Neuronal stem cell (in vitro differentiated cells): ENCODE results near the gene TSSC4.

Source experiments
- DNase-seq: peaks from one replicate; pipeline ENCODE4 v3.0.0-alpha.2; 2013; ENCODE audit warnings: low spot score
- H2AFZ ChIP-seq: one replicate; pipeline ENCODE4 v1.6.1; 2013; ENCODE audit warnings: mild to moderate bottlenecking, low read length, inconsistent platforms
- H2AK5ac ChIP-seq: 2 replicates; pipeline ENCODE4 v1.6.1; 2013; ENCODE audit warnings: low read depth, mild to moderate bottlenecking, inconsistent platforms, low read length, moderate library complexity, mixed read lengths
- H2BK120ac ChIP-seq: 2 replicates; pipeline ENCODE4 v1.6.1; 2013; ENCODE audit warnings: low read depth, mild to moderate bottlenecking, inconsistent platforms, low read length, moderate library complexity, mixed read lengths
- H2BK12ac ChIP-seq: one replicate; pipeline ENCODE4 v1.6.1; 2013; ENCODE audit warnings: low read length, inconsistent platforms
- H2BK15ac ChIP-seq: 2 replicates; pipeline ENCODE4 v1.6.1; 2013; ENCODE audit warnings: mild to moderate bottlenecking, low read length, inconsistent platforms, mixed read lengths
- H2BK5ac ChIP-seq: one replicate; pipeline ENCODE4 v1.6.1; 2013; ENCODE audit warnings: inconsistent platforms, mild to moderate bottlenecking, low read length, moderate library complexity
- H3K14ac ChIP-seq: one replicate; pipeline ENCODE4 v1.6.1; 2013; ENCODE audit warnings: low read length, inconsistent platforms
- H3K18ac ChIP-seq: 2 replicates; pipeline ENCODE4 v1.6.1; 2013; ENCODE audit warnings: low read length, inconsistent platforms
- H3K23ac ChIP-seq: 2 replicates; pipeline ENCODE4 v1.6.1; 2013; ENCODE audit warnings: low read depth, mild to moderate bottlenecking, mixed read lengths, low read length, inconsistent platforms; ENCODE audit not compliant: poor library complexity
- H3K27ac ChIP-seq: replicated peaks from 3 replicates; pipeline ENCODE4 v1.5.1; 2013; ENCODE audit warnings: low read length, inconsistent platforms
- H3K27me3 ChIP-seq, 3 experiments: 2 replicates each; pipeline ENCODE4 v1.6.1; 2013; ENCODE audit warnings: low read length in 3 of 3, mild to moderate bottlenecking in 2 of 3, inconsistent platforms in 1 of 3, low read depth in 1 of 3, mixed read lengths in 1 of 3, moderate library complexity in 1 of 3; ENCODE audit not compliant: control insufficient read depth in 3 of 3, insufficient read depth in 3 of 3
- H3K36me3 ChIP-seq, 2 donors: replicated peaks in 1 of 2; 2 replicates each; pipeline ENCODE4 v1.6.1; 2013; ENCODE audit warnings: low read length in 2 of 2; ENCODE audit not compliant: control insufficient read depth in 2 of 2, insufficient read depth in 2 of 2
- H3K4ac ChIP-seq: 2 replicates; pipeline ENCODE4 v1.6.1; 2013; ENCODE audit warnings: inconsistent platforms, mild to moderate bottlenecking, low read length, moderate library complexity
- H3K4me1 ChIP-seq, 2 donors: 1 replicate in 1 of 2; 2 replicates in 1 of 2; pipeline ENCODE4 v1.6.1; 2013; ENCODE audit warnings: low read length in 2 of 2, low read depth in 1 of 2; ENCODE audit not compliant: control insufficient read depth in 2 of 2, insufficient read depth in 1 of 2
- H3K4me2 ChIP-seq: one replicate; pipeline ENCODE4 v1.6.1; 2013; ENCODE audit warnings: mild to moderate bottlenecking, low read length, inconsistent platforms; ENCODE audit not compliant: insufficient read depth, poor library complexity, severe bottlenecking
- H3K4me3 ChIP-seq, 2 donors: 2 replicates each; pipeline ENCODE4 v1.5.1; 2013; ENCODE audit warnings: low read length in 2 of 2, mild to moderate bottlenecking in 2 of 2, inconsistent platforms in 1 of 2, moderate library complexity in 1 of 2
- H3K79me1 ChIP-seq: one replicate; pipeline ENCODE4 v1.6.1; 2013; ENCODE audit warnings: low read depth, mild to moderate bottlenecking, inconsistent platforms, low read length, moderate library complexity
- H3K9ac ChIP-seq: one replicate; pipeline ENCODE4 v1.6.1; 2013; ENCODE audit warnings: mild to moderate bottlenecking, low read depth, low read length, inconsistent platforms; ENCODE audit not compliant: poor library complexity
- H3K9me3 ChIP-seq, 2 donors: replicated peaks in 1 of 2; 2 replicates each; pipeline versions ENCODE3 to v1.6.1; 2013; ENCODE audit warnings: low read length in 2 of 2, mild to moderate bottlenecking in 2 of 2, inconsistent platforms in 1 of 2, low read depth in 1 of 2, mixed read lengths in 1 of 2, moderate library complexity in 1 of 2; ENCODE audit not compliant: control insufficient read depth in 2 of 2, insufficient read depth in 1 of 2
- H4K8ac ChIP-seq: one replicate; pipeline ENCODE4 v1.6.1; 2013; ENCODE audit warnings: low read depth, mild to moderate bottlenecking, inconsistent platforms, low read length, moderate library complexity
- H4K91ac ChIP-seq: one replicate; pipeline ENCODE4 v1.6.1; 2013; ENCODE audit warnings: low read length, low read depth, mild to moderate bottlenecking, inconsistent platforms; ENCODE audit not compliant: poor library complexity
- WGBS, 2 donors: extraction: QIAGEN DNeasy Blood & Tissue Kit; methylation state at CpG; one replicate each; pipeline ENCODE4 v1.1.7; 2013; ENCODE audit warnings: missing lambda C conversion rate in 2 of 2, mixed read lengths in 1 of 2; ENCODE audit not compliant: insufficient read length in 2 of 2, insufficient replicate concordance in 1 of 2; ENCODE audit errors: extremely low coverage in 2 of 2; 5-methylcytosine and 5-hydroxymethylcytosine counted together

Gene TSSC4

DNA sequence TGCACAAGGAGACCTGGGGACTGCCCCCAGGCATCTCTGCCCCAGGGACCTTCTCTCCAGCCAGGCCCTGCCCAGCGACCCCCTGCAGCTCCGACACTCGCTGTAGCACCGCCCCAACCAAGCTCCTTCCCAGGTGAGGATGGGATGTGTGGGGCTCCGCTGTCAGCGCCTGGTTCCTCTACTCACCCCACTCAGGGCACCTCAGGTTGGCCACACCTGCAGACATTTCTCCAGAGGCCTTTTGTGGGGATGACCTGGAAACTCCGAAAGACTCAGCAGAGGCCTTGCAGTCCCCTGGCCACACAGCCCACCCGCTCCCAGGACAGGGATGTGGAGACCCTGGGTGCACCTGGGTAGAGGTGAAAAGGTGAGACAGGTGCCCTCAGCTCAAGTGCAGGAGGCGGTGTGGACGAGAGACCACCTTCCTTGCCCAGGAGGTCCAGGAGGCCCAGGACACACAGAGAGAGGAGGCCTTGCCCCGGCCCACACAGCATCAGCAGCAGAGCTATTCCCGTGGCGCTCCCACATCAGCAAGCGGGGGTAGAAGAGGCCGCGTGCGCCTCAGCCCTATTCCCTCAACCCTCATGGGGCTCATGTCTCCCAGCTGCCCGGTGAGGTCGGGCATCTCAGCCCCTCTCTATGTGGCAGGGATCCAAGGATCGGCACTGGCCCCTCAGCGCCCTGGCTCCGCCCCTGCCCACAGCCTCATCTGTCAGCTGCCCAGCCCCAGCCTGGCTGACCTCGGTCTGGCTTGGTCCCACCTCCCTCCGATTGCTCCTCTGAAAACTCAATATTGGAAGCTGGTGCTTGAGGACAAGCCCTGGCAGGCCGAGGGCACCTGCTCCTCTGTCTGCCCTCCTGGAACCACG lies 22.8 kb downstream of the TSSC4 start:
- peak overlapping the region; percentile 60 for H2BK12ac ChIP-seq
- no peak overlapping the region for H2AFZ ChIP-seq
- H2BK5ac ChIP-seq = no peak overlapping the region

DNA sequence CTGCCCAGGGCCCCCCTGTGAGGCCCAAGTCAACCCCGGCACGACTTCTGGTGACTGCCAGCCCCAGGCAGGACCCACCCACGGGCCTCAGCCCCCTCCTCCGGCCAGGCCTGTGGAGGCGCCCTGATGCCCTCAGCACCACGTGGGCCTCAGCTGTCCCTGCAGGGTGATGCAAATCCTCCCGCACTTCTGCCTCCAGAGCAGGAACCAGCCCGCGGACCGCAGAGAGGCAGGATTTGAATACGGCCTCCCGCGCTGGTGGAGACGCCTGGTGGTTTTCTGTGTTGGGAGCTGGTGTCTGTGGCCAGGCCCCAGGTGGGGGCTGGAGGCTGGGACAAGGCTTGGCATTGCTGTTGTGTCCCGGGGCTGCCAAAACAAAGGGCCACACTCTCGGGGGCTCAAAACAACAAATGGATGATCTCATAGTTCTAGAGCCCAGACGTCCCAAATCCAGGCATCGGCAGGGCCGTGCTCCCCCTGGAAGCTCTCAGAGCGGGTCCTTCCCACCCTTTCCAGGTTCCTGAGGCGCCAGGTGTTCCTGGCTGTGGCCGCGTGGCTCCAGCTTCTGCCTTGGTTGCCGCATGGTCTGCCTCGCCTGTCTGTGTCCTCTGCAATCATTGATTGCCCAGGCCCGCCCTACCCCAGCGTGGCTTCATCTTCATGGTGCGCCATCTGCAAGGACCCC lies 24.4 kb downstream of the TSSC4 start:
- Histone ChIP-seq H2BK12ac (peak overlapping the region; percentile 14), H3K4me1 (peaks cover 2 to 8% of the 10 kb centered on the region in 2 donors), H3K4me2 (no peak overlapping the region), H3K23ac (peak overlapping the region; percentile 67), H2BK5ac (peak overlapping the region; percentile 12), H3K36me3 (no peaks in the 10 kb centered on the region), H4K8ac (no peak overlapping the region), H3K79me1 (no peaks in the 10 kb centered on the region), H3K14ac (peak overlapping the region; percentile 47), H2AFZ (no peak overlapping the region), H4K91ac (no peak overlapping the region), H3K9me3 (peaks cover 0 to 4% of the 10 kb centered on the region in 2 donors), H2BK15ac (no peak overlapping the region), H3K4me3 (no peak overlapping the region), H2AK5ac (peak overlapping the region; percentile 68), H3K4ac (no peak overlapping the region), H2BK120ac (peak overlapping the region; percentile 19), H3K18ac (peak overlapping the region; percentile 11), H3K9ac (no peak overlapping the region), H3K27ac (no peak overlapping the region), H3K27me3 (peaks cover 0 to 2% (median 0%) of the 10 kb centered on the region in 3 experiments)
- no CpG with 5 or more reads among the region's 28 CpGs for WGBS, 2 donors
- DNase-seq = no peak

More for the DNA sequence above, 22.8 kb downstream of the TSSC4 start:
- WGBS, 2 donors = no CpG with 5 or more reads among the region's 26 CpGs
- peak overlapping the region; percentile 74 for H2BK15ac ChIP-seq
- no peak overlapping the region for H4K8ac ChIP-seq
- H3K79me1 ChIP-seq = no peaks in the 10 kb centered on the region
- no peaks in the 10 kb centered on the region for H3K36me3 ChIP-seq
- no peak overlapping the region for H3K4me3 ChIP-seq
- peak overlapping the region; percentile 99 for H2AK5ac ChIP-seq
- peaks cover 4 to 10% of the 10 kb centered on the region in 2 donors for H3K4me1 ChIP-seq
- H2BK120ac ChIP-seq = peak overlapping the region; percentile 5
- DNase-seq = no peak
- peak overlapping the region; percentile 46 for H4K91ac ChIP-seq
- H3K4me2 ChIP-seq = no peak overlapping the region
- H3K14ac ChIP-seq = no peak overlapping the region
- no peak overlapping the region for H3K9ac ChIP-seq
- peak overlapping the region; percentile 19 for H3K18ac ChIP-seq
- no peak overlapping the region for H3K27ac ChIP-seq
- no peaks in the 10 kb centered on the region for H3K9me3 ChIP-seq
- peak overlapping the region; percentile 4 for H3K23ac ChIP-seq
- no peak overlapping the region for H3K4ac ChIP-seq
- H3K27me3 ChIP-seq = no peaks in the 10 kb centered on the region

GRCh38 chr11:2425506-2425905 lies 25.0 kb downstream of the TSSC4 start:
- no peak for DNase-seq
- Histone ChIP-seq H3K9ac (no peak overlapping the region), H3K14ac (no peak overlapping the region), H3K4me3 (no peak overlapping the region), H2AFZ (no peak overlapping the region), H2BK15ac (peak overlapping the region; percentile 72), H2BK5ac (peak overlapping the region; percentile 6), H4K91ac (no peak overlapping the region), H2BK120ac (peak overlapping the region; percentile 19), H3K27ac (no peak overlapping the region), H3K79me1 (no peaks in the 10 kb centered on the region), H3K23ac (peak overlapping the region; percentile 67), H3K4me1 (peaks cover 2 to 4% of the 10 kb centered on the region in 2 donors), H2AK5ac (no peak overlapping the region), H2BK12ac (peak overlapping the region; percentile 14), H3K36me3 (no peaks in the 10 kb centered on the region), H3K4ac (no peak overlapping the region), H4K8ac (no peak overlapping the region), H3K4me2 (no peak overlapping the region), H3K27me3 (peaks cover 0 to 4% (median 0%) of the 10 kb centered on the region in 3 experiments), H3K18ac (peak overlapping the region; percentile 53), H3K9me3 (peaks cover 0 to 4% of the 10 kb centered on the region in 2 donors)
- no CpG with 5 or more reads among the region's 8 CpGs for WGBS, 2 donors

GRCh38 chr11:2426221-2426620 lies 25.7 kb downstream of the TSSC4 start:
- Histone ChIP-seq H2BK5ac (peak overlapping the region; percentile 6), H3K23ac (no peak overlapping the region), H3K27me3 (peaks cover 0 to 4% (median 0%) of the 10 kb centered on the region in 3 experiments), H2BK12ac (no peak overlapping the region), H3K18ac (peak overlapping the region; percentile 39), H4K91ac (no peak overlapping the region), H3K79me1 (no peaks in the 10 kb centered on the region), H3K9ac (no peak overlapping the region), H2BK15ac (peak overlapping the region; percentile 39), H2AFZ (no peak overlapping the region), H3K4ac (no peak overlapping the region), H2AK5ac (peak overlapping the region; percentile 80), H3K27ac (no peak overlapping the region), H3K4me3 (no peak overlapping the region), H3K4me2 (no peak overlapping the region), H2BK120ac (no peak overlapping the region), H3K36me3 (no peaks in the 10 kb centered on the region), H4K8ac (no peak overlapping the region), H3K9me3 (peaks cover 0 to 7% of the 10 kb centered on the region in 2 donors), H3K4me1 (no peaks in the 10 kb centered on the region), H3K14ac (no peak overlapping the region)
- no CpG with 5 or more reads among the region's 13 CpGs for WGBS, 2 donors
- no peak for DNase-seq
